Cerebellar cortex (tissue), 1 donor: ENCODE measurements around the gene MBD2.

Source experiments
- DNase-seq: peaks from one replicate; pipeline ENCODE4 v3.0.0-alpha.2; 2015; ENCODE audit warnings: low spot score

MBD2 gene

DNA sequence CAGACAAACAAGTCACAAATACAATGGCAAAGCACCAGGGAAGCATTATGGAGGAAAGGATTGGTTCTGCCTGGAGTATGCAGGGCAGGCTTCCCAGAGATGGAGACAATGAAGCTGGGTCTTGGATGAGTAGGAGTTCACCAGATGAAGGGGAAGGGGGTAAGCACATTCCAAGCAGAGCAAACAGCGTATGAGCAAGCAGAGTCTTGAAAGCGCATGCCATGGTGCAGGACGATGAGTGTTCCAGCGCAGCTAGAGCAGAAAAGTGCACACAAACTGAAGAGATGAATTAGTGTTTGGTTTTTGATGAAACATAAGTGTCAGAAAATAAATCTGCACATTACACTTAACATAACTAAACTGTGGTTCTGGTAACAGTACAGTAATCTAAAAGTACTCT lies 21.6 kb downstream of the MBD2 start:
- no peak for DNase-seq

DNA sequence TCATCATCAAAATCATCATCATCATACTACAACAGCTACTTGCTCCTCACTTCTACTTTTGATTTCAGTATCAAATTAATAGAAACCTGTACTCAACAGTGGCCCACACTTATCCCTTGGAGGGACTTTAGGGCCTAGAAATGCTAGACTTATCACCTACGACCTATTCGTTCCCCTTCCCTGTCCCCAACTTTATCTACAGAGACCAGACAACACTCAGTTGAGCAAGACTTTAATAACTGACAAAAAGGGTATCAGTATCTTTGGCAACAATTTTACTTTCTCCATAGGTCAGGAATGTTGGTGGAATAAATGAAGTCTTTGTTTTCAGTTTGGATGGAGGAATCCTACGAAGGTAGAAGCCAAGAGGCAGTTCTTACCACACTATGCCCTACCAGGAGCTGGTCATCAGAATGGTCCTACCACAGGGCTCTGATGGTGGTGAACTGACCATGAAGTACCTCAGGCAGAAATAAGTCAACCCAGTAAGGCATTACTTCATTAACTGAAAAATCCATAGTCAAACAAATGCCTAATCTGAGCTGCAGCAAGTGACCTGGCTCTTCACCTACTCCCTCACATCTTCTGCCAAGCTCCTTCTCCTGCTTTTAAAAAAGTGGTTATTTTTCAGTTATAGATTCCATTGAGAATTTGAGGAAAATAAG lies 26.6 kb downstream of the MBD2 start:
- DNase-seq, result no peak

DNA sequence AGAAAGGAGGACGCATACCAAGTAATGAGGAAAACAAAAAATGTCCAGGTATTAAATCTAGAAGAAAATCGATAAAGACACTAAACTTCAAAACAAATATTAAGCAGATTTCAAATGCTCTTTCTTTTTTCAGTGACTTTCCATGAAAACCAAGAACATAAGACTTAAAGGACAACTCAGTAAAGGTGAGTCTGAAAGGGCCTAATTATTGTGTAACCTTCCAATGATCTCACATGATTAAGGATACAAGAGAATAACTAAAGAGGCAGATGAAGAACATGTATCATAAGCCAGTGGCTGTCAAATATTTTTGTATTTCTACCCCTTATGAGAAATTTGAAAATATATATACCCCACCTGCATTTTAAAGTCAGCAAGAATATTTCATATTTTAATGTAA lies 30.7 kb downstream of the MBD2 start:
- no peak for DNase-seq

DNA sequence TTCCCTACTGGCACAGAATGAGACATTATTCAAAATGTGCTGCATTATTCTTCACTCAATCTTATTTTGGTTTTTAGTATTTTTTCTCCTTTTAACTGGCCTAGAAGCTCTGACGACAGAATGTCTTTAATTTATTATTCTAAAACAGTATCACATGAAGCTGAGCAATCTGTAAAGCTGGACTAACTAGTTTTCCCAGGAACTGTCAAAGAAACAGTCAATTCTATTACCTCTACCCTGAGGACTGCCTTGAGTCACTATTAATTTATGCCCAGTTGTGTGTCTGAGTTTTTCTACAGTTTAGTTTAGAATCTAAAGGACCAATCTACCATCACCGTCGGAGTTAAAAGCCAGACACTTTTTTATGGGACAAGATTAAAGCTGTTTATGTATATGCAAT lies 31.6 kb downstream of the MBD2 start:
- no peak for DNase-seq

DNA sequence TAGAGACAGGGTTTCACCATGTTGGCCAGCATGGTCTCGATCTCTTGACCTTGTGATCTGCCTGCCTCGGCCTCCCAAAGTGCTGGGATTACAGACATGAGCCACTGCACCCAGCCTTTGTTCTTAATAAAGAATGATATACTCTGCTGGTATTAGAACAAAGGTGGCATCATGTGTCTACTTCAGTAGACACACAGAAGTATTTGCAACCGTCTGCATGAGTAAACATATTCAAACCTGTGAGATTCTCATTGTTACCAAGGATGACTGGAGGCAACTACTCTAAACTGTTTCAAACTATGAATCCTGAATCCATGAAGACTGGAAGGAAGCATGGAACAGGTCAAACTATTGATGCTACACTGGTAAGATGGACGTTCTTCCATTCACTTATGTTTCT lies 32.1 kb downstream of the MBD2 start:
- DNase-seq, result no peak

DNA sequence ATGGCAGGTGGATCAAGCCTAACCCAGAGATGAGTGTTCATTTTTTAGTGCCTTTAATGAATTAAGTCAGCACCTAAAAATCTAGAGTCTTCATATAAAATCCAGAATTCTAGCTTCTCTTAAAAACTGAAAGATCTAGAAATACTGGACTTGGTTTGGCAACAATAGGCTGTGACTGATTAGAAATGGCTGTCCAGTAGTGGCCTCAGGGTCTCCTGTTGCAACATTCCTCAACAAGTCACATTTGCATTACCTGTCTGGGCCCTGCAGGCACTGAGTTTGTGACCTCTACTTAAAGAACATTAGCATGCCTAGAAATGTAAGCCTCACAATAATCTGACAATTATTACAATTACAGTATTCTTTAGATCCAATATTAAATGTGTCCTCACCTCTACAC lies 33.1 kb downstream of the MBD2 start:
- no peak for DNase-seq

DNA sequence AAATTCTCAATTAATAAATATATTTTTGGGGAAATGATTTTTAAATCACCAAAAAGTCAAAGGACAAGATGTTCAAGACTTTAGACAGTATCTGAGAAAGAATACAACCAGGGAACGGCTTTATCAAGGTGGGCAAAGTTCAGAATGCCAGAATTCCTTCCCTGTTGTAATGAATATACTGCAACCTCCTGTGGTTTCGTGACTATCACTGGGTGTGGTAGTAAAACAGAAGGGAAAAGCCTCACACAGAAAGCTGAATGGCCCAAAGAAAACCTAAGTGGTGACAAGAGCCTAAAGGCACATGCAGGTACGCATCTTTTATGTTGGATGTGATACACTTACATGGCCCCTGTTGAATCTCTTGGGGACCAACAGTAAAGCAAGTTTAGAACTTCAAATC lies 37.1 kb downstream of the MBD2 start:
- no peak for DNase-seq

DNA sequence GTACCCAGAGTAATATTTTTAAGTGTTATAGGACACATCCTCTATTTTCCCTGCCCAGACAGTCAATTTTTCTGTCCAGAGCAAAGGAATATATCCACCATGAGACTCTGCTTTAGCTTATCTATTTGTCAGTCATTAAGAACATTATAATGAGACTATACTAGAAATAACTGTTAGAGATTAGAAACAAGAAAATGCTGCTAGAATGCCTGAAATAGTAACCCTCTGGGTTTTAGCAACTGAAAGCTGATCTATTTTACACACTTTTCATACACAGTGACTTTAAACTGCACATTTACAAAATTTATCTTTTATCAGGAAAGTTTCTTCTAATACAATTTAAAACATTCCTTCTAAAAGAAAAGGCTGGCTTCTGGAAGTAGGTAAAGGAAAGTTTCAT lies 39.6 kb downstream of the MBD2 start:
- DNase-seq, result no peak

DNA sequence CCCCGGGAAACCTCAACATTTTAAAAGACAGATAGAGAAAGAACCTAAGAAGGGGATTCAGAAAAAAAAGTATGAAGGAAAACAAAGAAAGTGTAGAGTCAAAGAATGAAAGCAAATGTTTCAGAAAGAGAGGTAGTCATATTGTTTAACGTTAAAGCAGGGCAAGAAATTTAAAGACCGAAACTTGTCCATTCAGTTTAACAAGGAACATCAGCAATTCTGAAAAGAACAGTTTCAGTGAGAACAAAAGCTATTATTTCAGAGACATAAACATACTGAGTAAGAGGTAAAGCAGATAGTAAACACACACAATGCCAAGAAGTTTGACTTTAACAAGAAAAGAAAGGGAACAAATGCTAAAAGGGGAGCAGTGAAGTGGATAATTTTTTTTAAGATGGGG lies 41.1 kb downstream of the MBD2 start:
- no peak for DNase-seq

DNA sequence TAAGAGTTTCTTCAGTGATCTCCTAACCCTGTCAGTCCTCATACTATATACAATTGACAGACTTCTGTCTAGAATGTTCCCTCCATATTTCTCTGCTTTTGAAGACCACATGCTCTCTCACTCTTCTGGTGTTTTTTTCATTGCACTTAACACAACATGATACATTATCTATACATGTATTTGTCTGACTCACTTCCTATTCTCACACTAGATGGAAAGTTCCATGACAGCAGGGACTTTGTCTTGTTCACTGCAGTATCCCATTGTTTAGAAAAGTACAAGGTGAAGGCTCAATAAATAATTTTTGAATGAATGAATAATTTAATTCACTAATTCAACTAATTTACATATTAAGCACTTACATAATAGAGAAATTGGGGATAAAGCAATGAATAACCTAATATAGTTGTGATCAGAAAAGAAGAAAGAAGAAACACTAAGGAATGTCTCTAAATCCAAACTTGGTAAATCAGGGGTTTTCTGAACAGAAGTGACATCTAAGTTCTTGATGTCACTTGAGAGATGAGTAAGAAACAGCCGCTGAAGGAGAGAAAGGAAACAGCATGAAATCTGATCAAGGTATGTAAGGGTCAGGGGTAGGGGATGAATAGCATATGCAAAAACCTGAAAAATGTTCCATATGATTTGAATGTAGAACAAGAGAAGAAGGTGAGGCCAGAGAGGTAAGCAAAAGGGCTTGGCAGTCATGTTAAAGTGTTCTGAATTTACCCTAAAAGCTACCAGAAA lies 42.4 kb downstream of the MBD2 start:
- DNase-seq, result no peak

DNA sequence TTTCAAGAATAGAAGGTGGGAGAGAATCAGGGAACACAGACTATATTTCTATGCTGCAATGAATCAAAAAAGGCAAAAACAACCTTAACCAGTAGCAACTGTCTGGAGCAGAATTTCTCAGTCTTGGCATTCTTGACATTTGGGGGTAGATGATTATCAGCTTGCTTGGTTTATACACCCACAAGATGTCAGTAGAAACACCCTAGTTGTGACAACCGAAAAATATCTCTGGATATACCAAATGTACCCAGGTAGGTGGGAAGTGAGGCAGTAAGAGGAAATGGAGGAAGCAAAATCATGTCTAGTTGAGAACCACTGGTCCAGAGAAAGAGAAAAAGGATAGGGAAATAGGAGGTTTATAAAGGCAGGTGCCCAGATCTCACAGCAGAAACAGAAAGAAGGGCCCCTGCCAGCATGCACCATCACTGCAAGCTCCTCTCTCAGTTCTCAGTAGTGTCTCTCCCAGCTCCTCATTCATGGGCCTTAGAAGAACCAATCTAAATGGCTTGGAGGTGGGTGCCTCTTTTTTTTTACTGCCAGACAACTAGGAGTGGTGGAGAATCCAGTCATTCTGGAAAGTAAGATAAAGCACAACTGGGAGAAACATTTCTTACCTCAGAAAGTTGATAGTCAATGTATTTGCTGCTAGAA lies 50.4 kb downstream of the MBD2 start:
- DNase-seq, result no peak

DNA sequence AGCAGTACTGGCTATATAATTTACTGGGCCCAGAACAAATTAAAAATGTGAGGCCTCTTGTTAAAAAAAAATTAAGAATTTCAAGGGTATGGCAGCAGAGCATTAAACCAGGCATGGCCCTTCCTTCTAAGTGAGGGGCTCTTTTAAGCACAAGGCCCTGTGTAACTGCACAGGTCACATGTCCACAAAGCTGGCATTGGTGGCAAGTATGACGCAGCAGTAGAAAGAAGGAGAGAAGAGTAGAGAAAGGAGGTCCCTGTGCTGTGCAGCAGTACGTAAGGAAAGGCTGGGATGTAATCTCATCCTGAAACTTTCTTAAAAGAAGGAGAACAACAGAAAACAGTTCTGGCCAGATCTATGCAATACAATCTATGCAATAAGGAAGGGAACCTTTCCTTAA lies 51.2 kb downstream of the MBD2 start:
- DNase-seq, result no peak

DNA sequence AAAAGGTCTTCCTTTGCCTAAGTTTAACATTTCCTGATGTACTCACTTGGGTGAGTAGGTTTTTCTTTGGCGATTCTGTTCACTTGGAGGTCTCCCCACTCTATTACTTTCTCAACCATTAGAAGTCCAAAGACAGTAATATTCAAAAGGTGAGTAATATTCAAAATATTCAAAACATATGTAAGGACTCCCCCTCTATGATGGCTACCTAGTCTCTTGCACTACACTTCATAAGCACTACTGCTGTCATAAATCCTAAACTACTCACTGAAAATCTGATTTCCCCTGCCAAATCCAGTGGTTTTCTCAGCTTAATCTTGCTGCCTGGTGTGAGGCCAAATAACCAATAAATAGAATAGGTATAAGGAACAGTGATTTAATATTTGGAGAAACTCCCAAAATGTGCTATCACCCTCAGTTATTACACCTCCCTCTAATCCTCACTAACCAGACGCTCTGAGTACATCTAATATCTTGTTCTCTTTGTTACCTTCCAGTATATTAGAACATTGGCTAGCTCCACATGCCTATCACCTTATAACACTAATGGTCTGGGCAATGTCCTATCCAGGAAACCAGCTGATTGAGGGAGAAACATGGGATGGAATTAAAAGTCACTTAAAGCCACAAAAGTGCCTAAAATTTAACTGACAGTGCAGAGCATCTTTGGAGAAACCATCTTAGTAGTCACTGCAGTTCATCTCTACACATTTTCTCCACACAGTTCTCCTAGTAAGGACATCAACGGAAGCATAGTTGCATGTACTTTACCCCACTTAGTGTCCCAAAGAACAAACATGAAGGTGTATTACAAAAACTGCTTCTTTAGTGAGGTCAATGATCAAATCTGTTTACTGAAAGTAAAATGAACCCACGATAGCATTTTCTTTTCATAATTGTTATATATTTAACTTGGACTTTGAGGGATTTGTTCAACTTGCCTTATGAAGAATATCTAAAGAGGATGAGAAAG lies 54.8 kb downstream of the MBD2 start:
- DNase-seq, result no peak

DNA sequence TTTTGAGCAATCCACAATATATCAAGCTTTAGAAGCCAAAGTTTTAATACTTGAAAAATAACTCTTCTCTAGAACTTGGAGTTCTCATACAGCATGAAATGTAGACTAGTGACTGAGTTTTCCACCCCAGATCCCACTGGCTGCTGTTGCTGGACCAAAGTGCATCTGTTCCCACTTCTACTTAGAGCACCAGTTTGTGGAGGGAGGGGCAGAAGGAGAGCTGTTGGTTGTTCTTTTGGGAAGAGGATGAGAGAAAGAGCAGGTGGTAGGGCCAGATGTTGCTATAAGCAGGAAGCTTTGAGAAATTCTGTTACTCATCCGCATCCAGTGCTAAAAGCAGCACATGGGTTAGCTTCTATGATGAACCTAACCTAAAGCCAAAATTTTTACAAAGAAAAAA lies 59.0 kb downstream of the MBD2 start:
- no peak for DNase-seq

DNA sequence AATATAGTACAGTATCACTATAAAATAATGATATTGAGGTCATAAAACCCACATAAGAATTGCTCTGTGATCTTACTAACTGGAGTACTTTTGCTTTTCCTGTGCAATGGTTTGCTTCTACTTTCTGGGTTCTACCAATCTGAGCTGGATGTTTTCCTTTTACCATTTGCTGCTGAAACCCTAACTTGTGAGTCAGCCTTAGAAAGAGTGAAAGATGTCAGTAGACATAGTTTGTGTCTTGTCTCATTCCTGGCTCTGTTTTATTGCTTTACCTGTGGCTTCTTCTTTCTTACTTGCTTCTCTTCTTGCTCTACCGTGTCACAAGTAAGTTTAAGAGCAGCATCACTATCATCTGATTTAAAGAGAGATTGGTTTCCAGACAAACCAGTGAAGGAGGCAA lies 61.0 kb downstream of the MBD2 start:
- DNase-seq, result no peak

DNA sequence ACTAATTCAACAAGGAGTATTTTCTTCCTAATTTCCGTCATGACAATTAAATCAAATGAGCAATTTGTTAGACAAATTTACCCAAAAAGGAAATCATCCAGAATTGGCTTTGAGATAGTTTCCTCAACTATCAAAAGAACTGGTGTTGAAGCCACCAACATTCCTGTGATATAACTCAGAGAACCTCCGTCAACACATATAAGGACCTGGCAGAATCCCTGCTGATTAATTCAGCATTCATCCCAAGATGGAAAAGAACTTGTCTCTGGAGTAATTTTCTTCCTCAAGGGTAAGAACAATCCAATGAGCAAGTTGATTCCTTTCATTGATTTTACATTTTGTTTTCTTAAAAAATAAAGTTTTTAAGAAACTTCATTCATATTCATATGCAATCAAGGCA lies 62.0 kb downstream of the MBD2 start:
- no peak for DNase-seq

DNA sequence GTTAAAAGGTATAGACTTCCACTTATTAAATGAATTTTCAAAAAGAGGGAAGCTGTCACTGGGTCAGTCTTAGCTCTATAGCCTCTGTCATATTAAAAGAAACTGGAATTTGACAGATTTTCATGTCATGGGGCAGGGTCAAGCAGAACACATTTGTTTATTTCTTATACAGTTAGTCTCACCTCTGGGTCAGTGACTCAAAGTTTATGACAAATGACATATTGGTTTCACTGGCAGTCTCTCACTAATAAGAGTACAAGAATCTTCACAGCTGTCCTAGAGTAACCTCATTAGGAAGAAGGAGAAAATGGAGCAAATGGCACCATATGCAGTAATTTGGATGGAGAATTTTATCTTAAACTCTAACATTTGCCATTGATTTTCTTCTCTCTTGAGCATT lies 63.2 kb downstream of the MBD2 start:
- DNase-seq, result no peak

DNA sequence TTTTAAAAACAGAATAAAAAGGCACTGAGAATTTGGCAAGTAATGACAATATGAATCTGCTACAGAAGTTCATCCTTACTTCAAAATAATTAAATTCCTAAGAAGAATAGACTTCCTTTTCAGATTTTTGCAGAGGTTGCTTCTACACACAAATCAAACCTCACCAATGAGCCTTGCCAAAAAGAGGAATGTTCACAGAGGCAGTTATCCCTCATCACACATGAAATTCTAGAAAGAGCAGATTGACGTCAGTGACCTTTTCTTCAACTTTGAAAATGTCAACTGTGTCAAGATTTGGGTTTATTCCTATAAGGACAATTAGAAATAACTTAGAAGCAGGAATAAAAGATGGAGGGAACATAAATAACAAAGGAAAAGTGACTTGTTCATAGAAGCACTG lies 64.6 kb downstream of the MBD2 start:
- DNase-seq, result no peak

DNA sequence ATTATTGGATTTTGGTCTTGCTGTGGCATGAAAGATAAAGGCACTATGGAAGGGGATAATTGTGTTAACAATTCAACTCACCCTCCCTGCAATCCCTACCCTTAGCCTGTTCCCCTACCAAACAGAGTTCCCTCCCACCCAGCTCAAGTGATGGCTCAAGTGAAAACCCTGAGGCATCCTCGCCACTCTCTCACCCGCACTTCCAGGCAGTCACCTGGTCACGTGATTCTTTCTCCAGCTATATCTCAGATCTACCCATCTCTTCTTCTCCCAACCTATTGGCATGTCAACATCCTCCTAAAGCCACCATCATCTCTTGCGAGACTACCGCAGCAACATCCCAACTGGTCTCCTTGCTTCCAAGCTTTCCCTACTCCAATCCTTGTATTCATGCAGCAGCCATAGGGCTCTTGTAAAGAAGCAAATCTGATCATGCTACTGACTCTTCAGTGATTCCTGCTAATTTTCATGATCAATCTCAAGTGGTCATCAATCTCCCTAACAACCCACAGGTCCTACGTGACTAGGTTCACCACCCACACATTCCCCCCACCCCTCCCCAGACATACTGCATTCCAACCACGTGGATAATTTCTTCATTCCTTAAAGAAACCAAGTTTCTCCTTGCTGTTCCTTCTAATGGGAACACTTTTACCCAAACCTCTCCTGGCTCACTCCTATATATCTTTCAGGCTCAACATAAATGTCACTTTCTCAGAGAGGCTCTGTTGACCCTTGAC lies 66.7 kb downstream of the MBD2 start:
- DNase-seq, result no peak

DNA sequence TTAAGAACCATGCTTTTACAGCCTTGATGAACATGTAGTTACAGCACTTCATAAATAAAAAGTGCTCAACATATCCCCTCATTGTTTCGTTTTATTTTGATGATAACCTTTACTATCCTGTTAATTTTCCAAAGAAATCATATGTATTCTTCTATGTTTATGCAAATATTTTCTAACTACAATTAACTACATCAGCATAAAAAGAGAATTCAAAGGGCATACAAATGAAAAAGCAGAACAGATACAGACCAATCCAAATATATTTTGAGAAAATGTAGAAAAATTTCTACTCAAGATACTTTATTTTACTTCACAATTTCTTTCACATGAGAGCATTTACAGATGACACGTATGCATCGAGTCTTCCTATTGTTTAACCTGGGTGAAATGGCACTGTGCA lies 69.1 kb downstream of the MBD2 start:
- DNase-seq, result no peak

DNA sequence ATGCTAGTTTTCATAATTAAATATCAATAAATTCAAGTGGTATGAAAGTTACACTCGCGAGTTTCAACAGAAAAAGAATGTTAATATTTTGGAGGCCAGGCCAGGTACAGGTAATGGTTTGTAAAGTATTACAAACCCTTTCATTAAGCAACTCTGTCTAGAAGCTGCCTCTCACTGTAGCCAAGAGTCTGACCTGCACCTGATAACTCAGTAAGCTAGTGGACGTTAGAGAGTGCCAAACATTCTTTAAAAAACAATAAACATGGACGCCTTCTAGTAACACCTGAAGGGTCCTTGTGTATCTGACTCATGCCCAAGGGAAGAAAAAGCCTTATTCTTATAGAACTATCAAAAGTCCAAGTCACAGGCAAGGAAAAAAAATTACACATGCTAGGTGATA lies 70.2 kb downstream of the MBD2 start:
- no peak for DNase-seq

DNA sequence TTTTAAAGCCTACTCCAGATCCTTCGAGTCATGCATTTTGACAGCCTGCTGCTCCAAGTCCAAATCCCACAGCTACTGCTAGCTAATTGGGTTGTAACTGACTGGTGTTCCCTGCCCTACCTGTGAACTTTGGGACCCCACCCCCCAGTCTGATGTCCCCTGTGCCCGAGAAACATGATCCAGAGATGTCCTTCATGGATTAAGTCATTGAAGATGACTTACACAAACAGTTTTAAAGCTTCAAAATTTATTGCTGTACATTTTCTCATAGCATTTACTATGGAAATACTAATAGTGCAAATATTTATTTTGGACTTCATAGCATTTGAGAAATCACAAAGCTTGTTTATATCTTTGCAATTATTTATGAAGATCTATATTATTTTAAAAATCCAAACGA lies 73.1 kb downstream of the MBD2 start:
- no peak for DNase-seq
